GM12878 (cell line): Measurements from ENCODE around the gene PPP1R14B.

ENCODE experiments used
- ATF3 ChIP-seq: IDR thresholded peaks from 2 replicates; pipeline ENCODE4 v1.6.1; 2011; ENCODE audit warnings: low read depth, mild to moderate bottlenecking, low read length, moderate library complexity, borderline replicate concordance; ENCODE audit errors: extremely low read depth
- CHD4 ChIP-seq: fragments of 200-600 bp; sonication (generic); IDR thresholded peaks from 2 replicates; pipeline ENCODE4 v1.6.1; 2016; ENCODE audit warnings: mild to moderate bottlenecking
- EP300 ChIP-seq, 2 experiments: fragments of 150-350 bp in 1 of 2; IDR thresholded peaks; 2 replicates each; pipeline ENCODE4 v1.6.1; 2011 to 2012; ENCODE audit warnings: low read depth in 2 of 2, low read length in 2 of 2, borderline replicate concordance in 1 of 2, improper control_type of control experiment in 1 of 2, inconsistent platforms in 1 of 2; ENCODE audit not compliant: control insufficient read depth in 1 of 2
- POLR2AphosphoS2 ChIP-seq: IDR thresholded peaks from 2 replicates; pipeline ENCODE4 v1.6.1; 2011; ENCODE audit warnings: low read depth, mild to moderate bottlenecking, low read length, improper control_type of control experiment, moderate library complexity
- RFX5 ChIP-seq: IDR thresholded peaks from 2 replicates; pipeline ENCODE4 v1.6.1; 2011; ENCODE audit warnings: low read depth, low read length, improper control_type of control experiment

GRCh38 chr11:64227405-64227956 is 19.3 kb downstream of the PPP1R14B start:
- no peak for TF ChIP-seq EP300 (IDR thresholded peaks at IDR 0.05; ENCODE audit: borderline replicate concordance in 1 of 2, control insufficient read depth in 1 of 2, low read depth in 2 of 2, low read length in 2 of 2)
- no peak for TF ChIP-seq POLR2AphosphoS2
- no peak for TF ChIP-seq CHD4
- TF ChIP-seq RFX5, result no peak
- TF ChIP-seq ATF3, result no peak
